ENCODE data around the gene NOXO1. TPM values are rescaled to one million over a fixed set of nuclear protein-coding genes. Genes with fewer than 3 reads are reported as not detected.

Gene NOXO1
- polyA plus RNA-seq, 1 donor from 2014 or later: 8.5 TPM

DNA sequence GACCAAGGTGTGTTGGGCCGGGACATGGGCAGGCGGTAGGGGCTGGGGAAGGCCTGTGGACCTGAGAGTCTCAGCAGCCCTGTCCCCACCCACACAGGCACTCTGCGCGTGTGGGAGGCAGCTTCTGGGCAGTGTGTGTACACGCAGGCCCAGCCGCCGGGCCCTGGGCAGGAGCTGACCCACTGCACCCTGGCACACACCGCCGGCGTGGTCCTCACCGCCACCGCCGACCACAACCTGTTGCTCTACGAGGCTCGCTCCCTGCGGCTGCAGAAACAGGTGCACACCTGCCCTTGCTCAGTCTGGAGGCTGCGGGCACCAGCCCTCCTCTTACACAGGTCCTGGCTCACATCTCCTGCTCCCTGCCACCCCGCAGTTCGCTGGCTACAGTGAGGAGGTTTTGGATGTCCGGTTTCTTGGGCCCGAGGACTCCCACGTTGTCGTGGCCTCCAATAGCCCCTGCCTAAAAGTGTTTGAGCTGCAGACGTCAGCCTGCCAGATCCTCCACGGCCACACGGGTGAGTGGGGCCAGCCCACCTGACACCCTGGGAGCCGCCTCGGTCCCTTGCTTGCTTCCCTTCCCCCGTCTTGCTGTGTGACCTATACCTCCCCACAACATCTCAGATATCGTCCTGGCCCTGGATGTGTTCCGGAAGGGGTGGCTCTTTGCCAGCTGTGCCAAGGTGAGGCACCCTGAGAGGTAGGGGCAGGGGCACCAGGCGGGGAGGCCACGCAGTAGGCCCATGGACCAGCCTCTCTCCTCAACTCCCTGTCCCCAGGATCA is 5.6 kb downstream of the NOXO1 start:
- Histone ChIP-seq H3F3A (ENCODE audit: insufficient read depth, low read length, poor library complexity, severe bottlenecking) (no peaks in the 10 kb centered on the region), H2AFZ (ENCODE audit: low read depth, low read length) (no peak overlapping the region), H3K9me3 (ENCODE audit: low read length) (no peaks in the 10 kb centered on the region), H3K4me2 (ENCODE audit: low read length) (no peak overlapping the region), H3K9me2 (ENCODE audit: insufficient read depth, low read length) (no peaks in the 10 kb centered on the region), H3K27ac (ENCODE audit: low read length) (no peak overlapping the region), H4K20me1 (ENCODE audit: insufficient read depth) (no peaks in the 10 kb centered on the region), H3K9ac (ENCODE audit: low read length) (no peak overlapping the region), H3K79me2 (replicated peaks; ENCODE audit: insufficient read depth, low read length) (peaks cover 5% of the 10 kb centered on the region), H3K27me3 (ENCODE audit: insufficient read depth, low read depth, low read length) (peaks cover 23% of the 10 kb centered on the region), H3K36me3 (ENCODE audit: insufficient read depth, low read length) (no peaks in the 10 kb centered on the region), H3K4me3 (ENCODE audit: low read length) (no peak overlapping the region)
- TF ChIP-seq TAF1 (IDR thresholded peaks at IDR 0.05; ENCODE audit: low read depth) (no peak), RAD21 (conservative IDR thresholded peaks at IDR 0.05) (no peak), MXI1 (conservative IDR thresholded peaks at IDR 0.05; ENCODE audit: poor library complexity, severe bottlenecking) (no peak), POLR2AphosphoS5 (IDR thresholded peaks at IDR 0.05) (no peak), EZH2 (IDR thresholded peaks at IDR 0.05; ENCODE audit: borderline replicate concordance, insufficient read depth, low read length, poor library complexity, severe bottlenecking) (no peak), EP300 (conservative IDR thresholded peaks at IDR 0.05; ENCODE audit: poor library complexity, severe bottlenecking) (no peak), SMC3 (conservative IDR thresholded peaks at IDR 0.05; ENCODE audit: poor library complexity) (no peak)
- TF ChIP-seq, protein P1, sequence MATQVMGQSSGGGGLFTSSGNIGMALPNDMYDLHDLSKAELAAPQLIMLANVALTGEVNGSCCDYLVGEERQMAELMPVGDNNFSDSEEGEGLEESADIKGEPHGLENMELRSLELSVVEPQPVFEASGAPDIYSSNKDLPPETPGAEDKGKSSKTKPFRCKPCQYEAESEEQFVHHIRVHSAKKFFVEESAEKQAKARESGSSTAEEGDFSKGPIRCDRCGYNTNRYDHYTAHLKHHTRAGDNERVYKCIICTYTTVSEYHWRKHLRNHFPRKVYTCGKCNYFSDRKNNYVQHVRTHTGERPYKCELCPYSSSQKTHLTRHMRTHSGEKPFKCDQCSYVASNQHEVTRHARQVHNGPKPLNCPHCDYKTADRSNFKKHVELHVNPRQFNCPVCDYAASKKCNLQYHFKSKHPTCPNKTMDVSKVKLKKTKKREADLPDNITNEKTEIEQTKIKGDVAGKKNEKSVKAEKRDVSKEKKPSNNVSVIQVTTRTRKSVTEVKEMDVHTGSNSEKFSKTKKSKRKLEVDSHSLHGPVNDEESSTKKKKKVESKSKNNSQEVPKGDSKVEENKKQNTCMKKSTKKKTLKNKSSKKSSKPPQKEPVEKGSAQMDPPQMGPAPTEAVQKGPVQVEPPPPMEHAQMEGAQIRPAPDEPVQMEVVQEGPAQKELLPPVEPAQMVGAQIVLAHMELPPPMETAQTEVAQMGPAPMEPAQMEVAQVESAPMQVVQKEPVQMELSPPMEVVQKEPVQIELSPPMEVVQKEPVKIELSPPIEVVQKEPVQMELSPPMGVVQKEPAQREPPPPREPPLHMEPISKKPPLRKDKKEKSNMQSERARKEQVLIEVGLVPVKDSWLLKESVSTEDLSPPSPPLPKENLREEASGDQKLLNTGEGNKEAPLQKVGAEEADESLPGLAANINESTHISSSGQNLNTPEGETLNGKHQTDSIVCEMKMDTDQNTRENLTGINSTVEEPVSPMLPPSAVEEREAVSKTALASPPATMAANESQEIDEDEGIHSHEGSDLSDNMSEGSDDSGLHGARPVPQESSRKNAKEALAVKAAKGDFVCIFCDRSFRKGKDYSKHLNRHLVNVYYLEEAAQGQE (IDR thresholded peaks at IDR 0.05; ENCODE audit: borderline replicate concordance): no peak
- TF ChIP-seq, protein P2, sequence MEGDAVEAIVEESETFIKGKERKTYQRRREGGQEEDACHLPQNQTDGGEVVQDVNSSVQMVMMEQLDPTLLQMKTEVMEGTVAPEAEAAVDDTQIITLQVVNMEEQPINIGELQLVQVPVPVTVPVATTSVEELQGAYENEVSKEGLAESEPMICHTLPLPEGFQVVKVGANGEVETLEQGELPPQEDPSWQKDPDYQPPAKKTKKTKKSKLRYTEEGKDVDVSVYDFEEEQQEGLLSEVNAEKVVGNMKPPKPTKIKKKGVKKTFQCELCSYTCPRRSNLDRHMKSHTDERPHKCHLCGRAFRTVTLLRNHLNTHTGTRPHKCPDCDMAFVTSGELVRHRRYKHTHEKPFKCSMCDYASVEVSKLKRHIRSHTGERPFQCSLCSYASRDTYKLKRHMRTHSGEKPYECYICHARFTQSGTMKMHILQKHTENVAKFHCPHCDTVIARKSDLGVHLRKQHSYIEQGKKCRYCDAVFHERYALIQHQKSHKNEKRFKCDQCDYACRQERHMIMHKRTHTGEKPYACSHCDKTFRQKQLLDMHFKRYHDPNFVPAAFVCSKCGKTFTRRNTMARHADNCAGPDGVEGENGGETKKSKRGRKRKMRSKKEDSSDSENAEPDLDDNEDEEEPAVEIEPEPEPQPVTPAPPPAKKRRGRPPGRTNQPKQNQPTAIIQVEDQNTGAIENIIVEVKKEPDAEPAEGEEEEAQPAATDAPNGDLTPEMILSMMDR (IDR thresholded peaks at IDR 0.05; ENCODE audit: poor library complexity, severe bottlenecking): no peak

DNA sequence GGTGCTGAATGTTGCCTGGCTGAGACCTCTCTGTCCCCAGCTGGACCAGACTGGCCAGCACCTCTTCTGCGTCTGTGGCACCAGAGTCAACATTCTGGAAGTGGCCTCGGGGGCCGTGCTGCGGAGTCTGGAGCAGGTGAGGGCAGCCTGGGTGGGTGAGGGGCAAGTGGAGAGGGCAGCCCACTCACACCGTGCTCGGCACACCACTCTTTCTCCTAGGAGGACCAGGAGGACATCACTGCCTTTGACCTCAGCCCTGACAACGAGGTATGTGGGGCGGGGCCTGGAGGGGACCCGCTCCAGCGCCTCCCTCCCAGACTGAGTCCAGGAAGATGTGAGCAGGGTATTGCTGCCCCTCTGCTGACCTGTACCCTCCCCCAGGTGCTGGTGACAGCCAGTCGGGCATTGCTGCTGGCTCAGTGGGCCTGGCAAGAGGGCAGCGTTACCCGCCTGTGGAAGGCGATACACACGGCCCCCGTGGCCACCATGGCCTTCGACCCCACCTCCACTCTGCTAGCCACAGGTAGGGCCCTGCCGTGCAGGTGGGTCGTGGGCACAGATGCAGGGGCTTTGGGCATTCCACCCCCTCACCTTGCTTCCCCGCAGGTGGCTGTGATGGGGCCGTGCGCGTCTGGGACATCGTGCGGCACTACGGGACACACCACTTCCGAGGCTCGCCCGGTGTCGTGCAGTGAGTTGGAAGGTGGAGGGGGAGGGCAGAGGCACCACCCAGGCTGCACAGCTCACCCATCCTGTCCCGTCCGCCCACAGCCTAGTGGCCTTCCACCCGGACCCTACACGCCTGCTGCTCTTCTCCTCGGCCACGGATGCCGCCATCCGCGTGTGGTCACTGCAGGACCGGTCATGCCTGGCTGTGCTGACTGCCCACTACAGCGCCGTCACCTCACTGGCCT is 6.9 kb downstream of the NOXO1 start:
- Histone ChIP-seq H3K36me3 (ENCODE audit: insufficient read depth, low read length) (no peaks in the 10 kb centered on the region), H3K4me2 (ENCODE audit: low read length) (no peak overlapping the region)
- TF ChIP-seq SMC3 (conservative IDR thresholded peaks at IDR 0.05; ENCODE audit: poor library complexity): no peak
- no peak for TF ChIP-seq TAF1 (IDR thresholded peaks at IDR 0.05; ENCODE audit: low read depth)
- TF ChIP-seq POLR2AphosphoS5 (IDR thresholded peaks at IDR 0.05): no peak
- no peak for TF ChIP-seq MXI1 (conservative IDR thresholded peaks at IDR 0.05; ENCODE audit: poor library complexity, severe bottlenecking)
- no peak for TF ChIP-seq EZH2 (IDR thresholded peaks at IDR 0.05; ENCODE audit: borderline replicate concordance, insufficient read depth, low read length, poor library complexity, severe bottlenecking)
- TF ChIP-seq RAD21 (conservative IDR thresholded peaks at IDR 0.05): no peak
- no peak for TF ChIP-seq EP300 (conservative IDR thresholded peaks at IDR 0.05; ENCODE audit: poor library complexity, severe bottlenecking)
- TF ChIP-seq, protein P1 (IDR thresholded peaks at IDR 0.05; ENCODE audit: borderline replicate concordance): no peak
- TF ChIP-seq, protein P2 (IDR thresholded peaks at IDR 0.05; ENCODE audit: poor library complexity, severe bottlenecking): no peak

More for the DNA sequence above, 6.9 kb downstream of the NOXO1 start:
- Histone ChIP-seq H3K27me3 (ENCODE audit: insufficient read depth, low read depth, low read length) (peaks cover 11% of the 10 kb centered on the region), H3K4me3 (ENCODE audit: low read length) (no peak overlapping the region), H3F3A (ENCODE audit: insufficient read depth, low read length, poor library complexity, severe bottlenecking) (no peaks in the 10 kb centered on the region), H3K27ac (ENCODE audit: low read length) (no peak overlapping the region), H3K9ac (ENCODE audit: low read length) (no peak overlapping the region), H3K9me2 (ENCODE audit: insufficient read depth, low read length) (no peaks in the 10 kb centered on the region), H3K79me2 (replicated peaks; ENCODE audit: insufficient read depth, low read length) (peaks cover 5% of the 10 kb centered on the region), H4K20me1 (ENCODE audit: insufficient read depth) (no peaks in the 10 kb centered on the region), H2AFZ (ENCODE audit: low read depth, low read length) (no peak overlapping the region), H3K9me3 (ENCODE audit: low read length) (no peaks in the 10 kb centered on the region)

Measured in neural cell (in vitro differentiated cells).